NCI-H2107 treated with DMSO at 0.1 percent for 48 hours (cell line): Measurements from ENCODE around the gene KSR1.

ENCODE experiments used
- DNase-seq: peaks from one replicate; lab custom pipeline; 2025; ENCODE audit not compliant: unreplicated experiment; lab: John Stamatoyannopoulos, UW

The KSR1 gene

GRCh38 chr17:27512511-27513346 is 56.5 kb downstream of the KSR1 start:
- no peak for DNase-seq

GRCh38 chr17:27513849-27514248 is 57.6 kb downstream of the KSR1 start:
- no peak for DNase-seq

- DNase-seq: no peak
Measured at GRCh38 chr17:27514595-27515413, 58.6 kb downstream of the KSR1 start.

GRCh38 chr17:27518048-27518447 is 61.8 kb downstream of the KSR1 start:
- no peak for DNase-seq

- no peak for DNase-seq
Measured at GRCh38 chr17:27518545-27519521, 62.6 kb downstream of the KSR1 start.

GRCh38 chr17:27519550-27519949 is 63.3 kb downstream of the KSR1 start:
- no peak for DNase-seq

GRCh38 chr17:27520491-27521185 is 64.4 kb downstream of the KSR1 start:
- no peak for DNase-seq

- no peak for DNase-seq
Measured at GRCh38 chr17:27521281-27522027, 65.2 kb downstream of the KSR1 start.

GRCh38 chr17:27522028-27522635 is 65.9 kb downstream of the KSR1 start:
- DNase-seq: no peak

- DNase-seq: no peak
Measured at GRCh38 chr17:27523712-27524111, 67.5 kb downstream of the KSR1 start.

- DNase-seq: no peak
Measured at GRCh38 chr17:27524594-27524993, 68.3 kb downstream of the KSR1 start.

GRCh38 chr17:27525316-27525715 is 69.1 kb downstream of the KSR1 start:
- no peak for DNase-seq

GRCh38 chr17:27525836-27526603 is 69.8 kb downstream of the KSR1 start:
- no peak for DNase-seq

- DNase-seq: no peak
Measured at GRCh38 chr17:27526604-27527002, 70.4 kb downstream of the KSR1 start.

- DNase-seq: no peak
Measured at GRCh38 chr17:27529230-27529796, 73.1 kb downstream of the KSR1 start.

GRCh38 chr17:27530764-27531391 is 74.6 kb downstream of the KSR1 start:
- no peak for DNase-seq

GRCh38 chr17:27531469-27531961 is 75.3 kb downstream of the KSR1 start:
- DNase-seq: no peak
